A673 (cell line): ENCODE data around the gene CPSF7. TPM values are rescaled to one million over a fixed set of nuclear protein-coding genes. Genes with fewer than 3 reads are reported as not detected.
"Not testable (repeated sequence)": the region's sequence is repeated elsewhere in the genome, so short reads cannot be mapped to it uniquely, and the experiment has no call there.

ENCODE experiments used
- BruUV-seq: library from RNA; stranded (reverse); fragments of 400-500 nt; replicated peaks from 2 replicates; lab custom pipeline; 2021; lab: Mats Ljungman, UMichigan
- CTCF ChIA-PET: fragments of 300-600 bp; sonication (Branson Sonifier 250); formaldehyde crosslinking; loops from one replicate; lab custom pipeline; 2022; ENCODE audit warnings: antibody characterized with exemption; lab: Charles Lee
- POLR2A ChIA-PET: fragments of 300-600 bp; sonication (Branson Sonifier 250); formaldehyde crosslinking; loops from one replicate; lab custom pipeline; 2022; ENCODE audit warnings: antibody characterized with exemption; ENCODE audit not compliant: low non-redundant PET; lab: Charles Lee
- DNase-seq: peaks from one replicate; pipeline ENCODE4 v3.0.0-alpha.2; 2015; ENCODE audit warnings: low spot score
- H3K27ac ChIP-seq: fragments of 200-600 bp; sonication (generic); 2 replicates; pipeline ENCODE4 v1.5.1; 2016; ENCODE audit warnings: mixed run types, low read depth, mild to moderate bottlenecking, mixed read lengths, antibody characterized with exemption, low read length; ENCODE audit not compliant: poor library complexity, severe bottlenecking
- H3K27me3 ChIP-seq: fragments of 200-600 bp; sonication (generic); replicated peaks from 2 replicates; pipeline ENCODE4 v1.6.1; 2017; ENCODE audit warnings: mixed run types, low read depth, mild to moderate bottlenecking, mixed read lengths, antibody characterized with exemption, low read length; ENCODE audit not compliant: insufficient read depth, poor library complexity
- H3K36me3 ChIP-seq: fragments of 200-600 bp; sonication (generic); 2 replicates; pipeline ENCODE4 v1.6.1; 2016; ENCODE audit warnings: mixed run types, mild to moderate bottlenecking, mixed read lengths, antibody characterized with exemption, low read length; ENCODE audit not compliant: insufficient read depth, poor library complexity, severe bottlenecking
- H3K4me1 ChIP-seq: fragments of 200-600 bp; sonication (generic); 2 replicates; pipeline ENCODE4 v1.6.1; 2017; ENCODE audit warnings: mixed run types, mild to moderate bottlenecking, mixed read lengths, antibody characterized with exemption, low read length; ENCODE audit not compliant: insufficient read depth, poor library complexity, severe bottlenecking
- H3K4me3 ChIP-seq: fragments of 200-600 bp; sonication (generic); 2 replicates; pipeline ENCODE4 v1.5.1; 2016; ENCODE audit warnings: low read depth, mixed run types, mild to moderate bottlenecking, mixed read lengths, low read length; ENCODE audit not compliant: poor library complexity, severe bottlenecking
- H3K9me3 ChIP-seq: fragments of 200-600 bp; sonication (generic); 2 replicates; pipeline ENCODE4 v1.6.1; 2016; ENCODE audit warnings: mixed run types, low read depth, mild to moderate bottlenecking, mixed read lengths, antibody characterized with exemption, low read length; ENCODE audit not compliant: poor library complexity, severe bottlenecking
- CTCF ChIP-seq: fragments of 300-800, 200-600 bp; sonication (generic); conservative IDR thresholded peaks from 2 replicates; pipeline ENCODE4 v1.5.1; 2017; ENCODE audit warnings: low read depth, mild to moderate bottlenecking, antibody characterized with exemption, low read length, moderate library complexity, mixed read lengths
- EZH2 ChIP-seq: fragments of 200-600 bp; sonication (generic); IDR thresholded peaks from 2 replicates; pipeline ENCODE4 v1.6.1; 2017; ENCODE audit warnings: borderline replicate concordance, low read depth, mild to moderate bottlenecking, mixed read lengths, antibody characterized with exemption, low read length; ENCODE audit not compliant: poor library complexity, severe bottlenecking
- intact Hi-C: fragments of 100-400 bp; cut with micrococcal nuclease; formaldehyde crosslinking; loops from one replicate; pipeline ENCODE4 v1.10.0; 2022; ENCODE audit not compliant: unreplicated experiment
- total RNA-seq: library from RNA; stranded (reverse); gene quantifications from 2 replicates; pipeline ENCODE4 v1.2.3, GENCODE V29; 2021

CPSF7 gene
- total RNA-seq, 1 experiment from 2014 or later: 162 TPM

GRCh38 chr11:61442616-61443015, 12.8 kb upstream of the CPSF7 start:
- no TSS peak for BruUV-seq
- H3K4me3 ChIP-seq: no peak overlapping the region
- intact Hi-C loops: loop anchor here (10.0 kb wide), 1 partner anchor 292 kb away; no protein-coding TSS in a partner anchor
- no peak overlapping the region for H3K27ac ChIP-seq
- peaks cover 8% of the 10 kb centered on the region for H3K4me1 ChIP-seq
- DNase-seq: no peak
- TF ChIP-seq EZH2 (no peak), CTCF (no peak)
- CTCF ChIA-PET: no interaction called here
- POLR2A ChIA-PET: no interaction called here
- no peaks in the 10 kb centered on the region for H3K27me3 ChIP-seq
- no peaks in the 10 kb centered on the region for H3K9me3 ChIP-seq
- peaks cover 56% of the 10 kb centered on the region for H3K36me3 ChIP-seq

- no peak for TF ChIP-seq CTCF
- TF ChIP-seq EZH2: no peak
- H3K4me1 ChIP-seq: no peaks in the 10 kb centered on the region
- CTCF ChIA-PET: no interaction called here
- no TSS peak for BruUV-seq
- H3K9me3 ChIP-seq: no peaks in the 10 kb centered on the region
- DNase-seq: no peak
- no peak overlapping the region for H3K27ac ChIP-seq
- POLR2A ChIA-PET: no interaction called here
- no peak overlapping the region for H3K4me3 ChIP-seq
- intact Hi-C loops: loop anchor here (10.0 kb wide), 1 partner anchor 295 kb away; no protein-coding TSS in a partner anchor
- H3K36me3 ChIP-seq: peaks cover 52% of the 10 kb centered on the region
- no peaks in the 10 kb centered on the region for H3K27me3 ChIP-seq
Measured at GRCh38 chr11:61439615-61440014, 9.8 kb upstream of the CPSF7 start.

GRCh38 chr11:61437496-61437895, 7.7 kb upstream of the CPSF7 start:
- H3K4me3 ChIP-seq: no peak overlapping the region
- no peaks in the 10 kb centered on the region for H3K27me3 ChIP-seq
- peaks cover 48% of the 10 kb centered on the region for H3K36me3 ChIP-seq
- no TSS peak for BruUV-seq
- no peak for TF ChIP-seq EZH2
- TF ChIP-seq CTCF: no peak
- no peak for DNase-seq
- H3K4me1 ChIP-seq: no peaks in the 10 kb centered on the region
- H3K9me3 ChIP-seq: no peaks in the 10 kb centered on the region
- intact Hi-C loops: no loop called here
- POLR2A ChIA-PET: no interaction called here
- H3K27ac ChIP-seq: no peak overlapping the region
- CTCF ChIA-PET: no interaction called here

GRCh38 chr11:61430839-61431238, 1.1 kb upstream of the CPSF7 start:
- POLR2A ChIA-PET, CTCF ChIA-PET, DNase-seq, BruUV-seq, H3K9me3 ChIP-seq, H3K27me3 ChIP-seq: not testable (repeated sequence)
- Histone ChIP-seq H3K4me1 (peaks cover 12% of the 10 kb centered on the region), H3K27ac (peak overlapping the region; percentile 99), H3K4me3 (peak overlapping the region; percentile 70), H3K36me3 (peaks cover 39% of the 10 kb centered on the region)
- intact Hi-C loops: loop anchor here (5.0 kb wide), 1 partner anchor 86 kb away; no protein-coding TSS in a partner anchor
